K562 (cell line): ENCODE results near the gene GH2. TPM values are rescaled to one million over a fixed set of nuclear protein-coding genes. Genes with fewer than 3 reads are reported as not detected.

ENCODE experiments used
- ATAC-seq: fragments of 200-7000 bp; cut with Tn5 transposase; 3 replicates; pipeline ENCODE4 v1.9.1; 2020; ENCODE audit warnings: moderate library complexity
- BruUV-seq: library from RNA; stranded (reverse); fragments of 400-500 nt; replicated peaks from 2 replicates; lab custom pipeline; 2021; lab: Mats Ljungman, UMichigan
- CTCF ChIA-PET: fragments of 300-600 bp; formaldehyde crosslinking; extraction: SDS; loops from one replicate; lab custom pipeline; 2021; ENCODE audit warnings: low intra/inter-chr PET ratio; lab: Yijun Ruan, JAX
- POLR2A ChIA-PET: fragments of 300-600, 350-650 bp; sonication (Branson Sonifier 250); formaldehyde crosslinking; extraction: SDS; loops from one replicate; lab custom pipeline; 2021; ENCODE audit warnings: antibody characterized with exemption, inconsistent platforms; lab: Yijun Ruan, JAX
- DNase-seq, 4 experiments: peaks; one replicate each; pipeline versions ENCODE4 v3.0.0 to v3.0.0-alpha.2; 2011 to 2018; ENCODE audit warnings: low spot score in 3 of 4, mixed read lengths in 3 of 4; ENCODE audit errors: extremely low read depth in 1 of 4
- FAIRE-seq: peaks from 2 replicates; lab custom pipeline; 2011; peaks lifted over from hg19 to GRCh38; lab: Jason Lieb, UNC
- H2AFZ ChIP-seq: 2 replicates; pipeline ENCODE4 v1.6.0; 2011; ENCODE audit warnings: low read depth, low read length, control low read depth, inconsistent platforms
- H3K27ac ChIP-seq: fragments of 200-600 bp; 3 replicates; pipeline ENCODE4 v1.8.0; 2011; ENCODE audit warnings: low read depth, mild to moderate bottlenecking, control low read depth, inconsistent platforms, low read length, moderate library complexity, mixed read lengths; ENCODE audit errors: extremely low read depth
- H3K27me3 ChIP-seq, 2 experiments: fragments of 300-600 bp in 1 of 2; 2 replicates in 1 of 2; 3 replicates in 1 of 2; pipeline versions ENCODE4 v1.6.0 to v1.8.0; 2011; ENCODE audit warnings: inconsistent platforms in 2 of 2, low read length in 2 of 2, mild to moderate bottlenecking in 1 of 2, mixed read lengths in 1 of 2, moderate library complexity in 1 of 2; ENCODE audit not compliant: control insufficient read depth in 2 of 2, insufficient read depth in 2 of 2
- H3K36me3 ChIP-seq: fragments of 300-600 bp; 3 replicates; pipeline ENCODE4 v1.8.0; 2011; ENCODE audit warnings: mild to moderate bottlenecking, low read length, inconsistent platforms; ENCODE audit not compliant: control insufficient read depth, insufficient read depth
- H3K4me1 ChIP-seq, 2 experiments: fragments of 200-600 bp in 1 of 2; replicated peaks in 1 of 2; 2 replicates in 1 of 2; 3 replicates in 1 of 2; pipeline versions ENCODE4 v1.5.1 to v1.8.0; 2011; ENCODE audit warnings: inconsistent platforms in 2 of 2, low read length in 2 of 2, mild to moderate bottlenecking in 1 of 2, mixed read lengths in 1 of 2, moderate library complexity in 1 of 2; ENCODE audit not compliant: control insufficient read depth in 2 of 2, insufficient read depth in 2 of 2
- H3K4me2 ChIP-seq: 2 replicates; pipeline ENCODE4 v1.6.1; 2011; ENCODE audit warnings: low read length, control low read depth, inconsistent platforms, mixed read lengths; ENCODE audit not compliant: insufficient read depth
- H3K4me3 ChIP-seq: fragments of 200-600 bp; sonication (generic), shearing (Covaris generic); 2 replicates; pipeline ENCODE4 v1.5.1; 2016; ENCODE audit warnings: control low read depth, inconsistent platforms
- H3K79me2 ChIP-seq: fragments of 200-600 bp; 3 replicates; pipeline ENCODE4 v1.8.0; 2011; ENCODE audit warnings: low read length, inconsistent platforms; ENCODE audit not compliant: control insufficient read depth, insufficient read depth
- H3K9ac ChIP-seq, 2 experiments: 2 replicates each; pipeline versions ENCODE4 v1.6.0 to v1.6.1; 2011; ENCODE audit warnings: low read depth in 2 of 2, low read length in 2 of 2, control low read depth in 1 of 2, inconsistent platforms in 1 of 2, mild to moderate bottlenecking in 1 of 2, mixed read lengths in 1 of 2; ENCODE audit not compliant: insufficient read depth in 1 of 2
- H3K9me1 ChIP-seq: one replicate; pipeline ENCODE4 v1.6.0; 2011; ENCODE audit warnings: inconsistent platforms, mild to moderate bottlenecking, low read length, moderate library complexity; ENCODE audit not compliant: control insufficient read depth, insufficient read depth
- H3K9me3 ChIP-seq: replicated peaks from 2 replicates; pipeline ENCODE4 v1.5.1; 2011; ENCODE audit warnings: low read depth, low read length, inconsistent platforms; ENCODE audit not compliant: control insufficient read depth, insufficient read depth
- H4K20me1 ChIP-seq: replicated peaks from 2 replicates; pipeline ENCODE4 v1.6.1; 2011; ENCODE audit warnings: low read length, inconsistent platforms, mixed read lengths; ENCODE audit not compliant: control insufficient read depth, insufficient read depth
- E2F4 ChIP-seq: sonication (generic); formaldehyde crosslinking; IDR thresholded peaks from 2 replicates; pipeline ENCODE4 v1.8.0; 2022; ENCODE audit warnings: mild to moderate bottlenecking, low read depth, missing genetic modification reagents
- NRF1 ChIP-seq, 2 experiments: fragments of 450-650 bp; IDR thresholded peaks in 1 of 2; conservative IDR thresholded peaks in 1 of 2; 2 replicates each; pipeline ENCODE4 v1.6.1; 2014; ENCODE audit warnings: mild to moderate bottlenecking in 2 of 2
- SMARCE1 ChIP-seq: fragments of 450-650 bp; IDR thresholded peaks from 2 replicates; pipeline ENCODE4 v1.7.1; 2016; ENCODE audit warnings: mild to moderate bottlenecking
- SNIP1 ChIP-seq: fragments of 450-650 bp; IDR thresholded peaks from 2 replicates; pipeline ENCODE4 v1.7.1; 2017; ENCODE audit warnings: low read depth, mild to moderate bottlenecking
- ZNF75A ChIP-seq: fragments of 450-650 bp; formaldehyde crosslinking; IDR thresholded peaks from 2 replicates; pipeline ENCODE4 v1.4.0; 2020; ENCODE audit warnings: mild to moderate bottlenecking
- WGBS: fragments of 100-300 bp; shearing (Covaris generic); methylation state at CpG from one replicate; pipeline ENCODE4 v1.1.6; 2016; ENCODE audit warnings: low coverage, mixed read lengths; ENCODE audit not compliant: insufficient coverage; ENCODE audit errors: missing lambda C conversion rate; 5-methylcytosine and 5-hydroxymethylcytosine counted together
- in situ Hi-C: fragments of 300-500 bp; cut with MboI; formaldehyde crosslinking; loops from 4 replicates; pipeline ENCODE4 v1.15.0; 2018; ENCODE audit warnings: inconsistent platforms, mixed read lengths
- intact Hi-C: fragments of 100-400 bp; cut with micrococcal nuclease; formaldehyde crosslinking; loops from 2 replicates; pipeline ENCODE4 v1.14.2; 2022
- polyA plus RNA-seq, 8 experiments: library from polyadenylated mRNA; depleted of rRNA in 4 of 8; stranded (reverse) in 5 of 8; unstranded in 3 of 8; fragments of >200 nt; fragmentation: Nextera tagmentation in 2 of 8; fragmentation: Illumina TruSeq in 1 of 8; extraction: Ambion mirVana in 2 of 8; extraction: Trizol in 1 of 8; gene quantifications; 2 replicates each; pipeline versions ENCODE4 v1.2.1 to v1.2.3, GENCODE V29; 2011 to 2014; ENCODE audit warnings: inconsistent platforms in 1 of 8, missing spikeins in 1 of 8
- total RNA-seq, 7 experiments: library from RNA; depleted of rRNA in 6 of 7; stranded (reverse); fragments of >200 nt in 6 of 7; fragmentation: Illumina TruSeq in 2 of 7; extraction: Trizol in 2 of 7; gene quantifications; 2 replicates each; pipeline versions ENCODE4 v1.2.1 to v1.2.3, GENCODE V29; 2011 to 2021; ENCODE audit warnings: low replicate concordance in 1 of 7
- TF ChIP-seq, protein P1 (sequence below): fragments of 200-600 bp; sonication (generic); IDR thresholded peaks from one replicate; pipeline ENCODE4 v1.6.1; 2012; ENCODE audit warnings: mild to moderate bottlenecking, low read depth, low read length, inconsistent platforms

Gene GH2
- total and polyA plus RNA-seq, 9 of the 15 experiments (the other 6 are each of a cell fraction or from before 2014, with no cell fraction given): not detected

GRCh38 chr17:63835167-63835720, 46.5 kb downstream of the GH2 start:
- no peaks in the 10 kb centered on the region for H3K9me1 ChIP-seq
- in situ Hi-C loops: loop anchor here (25.0 kb wide), 1 partner anchor 398 kb away; the partner anchor contains the start of gene CYB561
- TF ChIP-seq, protein P1, sequence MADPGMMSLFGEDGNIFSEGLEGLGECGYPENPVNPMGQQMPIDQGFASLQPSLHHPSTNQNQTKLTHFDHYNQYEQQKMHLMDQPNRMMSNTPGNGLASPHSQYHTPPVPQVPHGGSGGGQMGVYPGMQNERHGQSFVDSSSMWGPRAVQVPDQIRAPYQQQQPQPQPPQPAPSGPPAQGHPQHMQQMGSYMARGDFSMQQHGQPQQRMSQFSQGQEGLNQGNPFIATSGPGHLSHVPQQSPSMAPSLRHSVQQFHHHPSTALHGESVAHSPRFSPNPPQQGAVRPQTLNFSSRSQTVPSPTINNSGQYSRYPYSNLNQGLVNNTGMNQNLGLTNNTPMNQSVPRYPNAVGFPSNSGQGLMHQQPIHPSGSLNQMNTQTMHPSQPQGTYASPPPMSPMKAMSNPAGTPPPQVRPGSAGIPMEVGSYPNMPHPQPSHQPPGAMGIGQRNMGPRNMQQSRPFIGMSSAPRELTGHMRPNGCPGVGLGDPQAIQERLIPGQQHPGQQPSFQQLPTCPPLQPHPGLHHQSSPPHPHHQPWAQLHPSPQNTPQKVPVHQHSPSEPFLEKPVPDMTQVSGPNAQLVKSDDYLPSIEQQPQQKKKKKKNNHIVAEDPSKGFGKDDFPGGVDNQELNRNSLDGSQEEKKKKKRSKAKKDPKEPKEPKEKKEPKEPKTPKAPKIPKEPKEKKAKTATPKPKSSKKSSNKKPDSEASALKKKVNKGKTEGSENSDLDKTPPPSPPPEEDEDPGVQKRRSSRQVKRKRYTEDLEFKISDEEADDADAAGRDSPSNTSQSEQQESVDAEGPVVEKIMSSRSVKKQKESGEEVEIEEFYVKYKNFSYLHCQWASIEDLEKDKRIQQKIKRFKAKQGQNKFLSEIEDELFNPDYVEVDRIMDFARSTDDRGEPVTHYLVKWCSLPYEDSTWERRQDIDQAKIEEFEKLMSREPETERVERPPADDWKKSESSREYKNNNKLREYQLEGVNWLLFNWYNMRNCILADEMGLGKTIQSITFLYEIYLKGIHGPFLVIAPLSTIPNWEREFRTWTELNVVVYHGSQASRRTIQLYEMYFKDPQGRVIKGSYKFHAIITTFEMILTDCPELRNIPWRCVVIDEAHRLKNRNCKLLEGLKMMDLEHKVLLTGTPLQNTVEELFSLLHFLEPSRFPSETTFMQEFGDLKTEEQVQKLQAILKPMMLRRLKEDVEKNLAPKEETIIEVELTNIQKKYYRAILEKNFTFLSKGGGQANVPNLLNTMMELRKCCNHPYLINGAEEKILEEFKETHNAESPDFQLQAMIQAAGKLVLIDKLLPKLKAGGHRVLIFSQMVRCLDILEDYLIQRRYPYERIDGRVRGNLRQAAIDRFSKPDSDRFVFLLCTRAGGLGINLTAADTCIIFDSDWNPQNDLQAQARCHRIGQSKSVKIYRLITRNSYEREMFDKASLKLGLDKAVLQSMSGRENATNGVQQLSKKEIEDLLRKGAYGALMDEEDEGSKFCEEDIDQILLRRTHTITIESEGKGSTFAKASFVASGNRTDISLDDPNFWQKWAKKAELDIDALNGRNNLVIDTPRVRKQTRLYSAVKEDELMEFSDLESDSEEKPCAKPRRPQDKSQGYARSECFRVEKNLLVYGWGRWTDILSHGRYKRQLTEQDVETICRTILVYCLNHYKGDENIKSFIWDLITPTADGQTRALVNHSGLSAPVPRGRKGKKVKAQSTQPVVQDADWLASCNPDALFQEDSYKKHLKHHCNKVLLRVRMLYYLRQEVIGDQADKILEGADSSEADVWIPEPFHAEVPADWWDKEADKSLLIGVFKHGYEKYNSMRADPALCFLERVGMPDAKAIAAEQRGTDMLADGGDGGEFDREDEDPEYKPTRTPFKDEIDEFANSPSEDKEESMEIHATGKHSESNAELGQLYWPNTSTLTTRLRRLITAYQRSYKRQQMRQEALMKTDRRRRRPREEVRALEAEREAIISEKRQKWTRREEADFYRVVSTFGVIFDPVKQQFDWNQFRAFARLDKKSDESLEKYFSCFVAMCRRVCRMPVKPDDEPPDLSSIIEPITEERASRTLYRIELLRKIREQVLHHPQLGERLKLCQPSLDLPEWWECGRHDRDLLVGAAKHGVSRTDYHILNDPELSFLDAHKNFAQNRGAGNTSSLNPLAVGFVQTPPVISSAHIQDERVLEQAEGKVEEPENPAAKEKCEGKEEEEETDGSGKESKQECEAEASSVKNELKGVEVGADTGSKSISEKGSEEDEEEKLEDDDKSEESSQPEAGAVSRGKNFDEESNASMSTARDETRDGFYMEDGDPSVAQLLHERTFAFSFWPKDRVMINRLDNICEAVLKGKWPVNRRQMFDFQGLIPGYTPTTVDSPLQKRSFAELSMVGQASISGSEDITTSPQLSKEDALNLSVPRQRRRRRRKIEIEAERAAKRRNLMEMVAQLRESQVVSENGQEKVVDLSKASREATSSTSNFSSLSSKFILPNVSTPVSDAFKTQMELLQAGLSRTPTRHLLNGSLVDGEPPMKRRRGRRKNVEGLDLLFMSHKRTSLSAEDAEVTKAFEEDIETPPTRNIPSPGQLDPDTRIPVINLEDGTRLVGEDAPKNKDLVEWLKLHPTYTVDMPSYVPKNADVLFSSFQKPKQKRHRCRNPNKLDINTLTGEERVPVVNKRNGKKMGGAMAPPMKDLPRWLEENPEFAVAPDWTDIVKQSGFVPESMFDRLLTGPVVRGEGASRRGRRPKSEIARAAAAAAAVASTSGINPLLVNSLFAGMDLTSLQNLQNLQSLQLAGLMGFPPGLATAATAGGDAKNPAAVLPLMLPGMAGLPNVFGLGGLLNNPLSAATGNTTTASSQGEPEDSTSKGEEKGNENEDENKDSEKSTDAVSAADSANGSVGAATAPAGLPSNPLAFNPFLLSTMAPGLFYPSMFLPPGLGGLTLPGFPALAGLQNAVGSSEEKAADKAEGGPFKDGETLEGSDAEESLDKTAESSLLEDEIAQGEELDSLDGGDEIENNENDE: no peak
- TF ChIP-seq SMARCE1: no peak
- no peak for TF ChIP-seq NRF1 (conservative IDR thresholded peaks at IDR 0.05 in 1 of 2, IDR thresholded peaks at IDR 0.05 in 1 of 2)
- no peak for TF ChIP-seq ZNF75A (CRISPR knock-in tag)
- no peak for TF ChIP-seq SNIP1
- no peak for TF ChIP-seq E2F4 (CRISPR knock-in tag)

More at GRCh38 chr17:63835167-63835720, 46.5 kb downstream of the GH2 start:
- no peak overlapping the region for H3K9ac ChIP-seq
- no peak overlapping the region for H3K4me2 ChIP-seq
- no peak overlapping the region for H3K4me3 ChIP-seq
- H3K9me3 ChIP-seq: no peaks in the 10 kb centered on the region
- ChIA-PET POLR2A (interaction anchor here (2.2 kb wide), 1 partner anchor 9 kb away, joined by 6 read pairs; the partner anchor contains the start of gene PSMC5), CTCF (interaction anchor here (1.1 to 2.4 kb wide), 3 partner anchors 137 to 410 kb away, joined by 3 to 7 read pairs (median 3); no protein-coding TSS in a partner anchor)
- no peak for DNase-seq
- H3K36me3 ChIP-seq: peaks cover 83% of the 10 kb centered on the region
- intact Hi-C loops: loop anchor here (10.0 kb wide), 1 partner anchor 140 kb away; no protein-coding TSS in a partner anchor
- FAIRE-seq: no peak
- BruUV-seq: no TSS peak
- H4K20me1 ChIP-seq: no peaks in the 10 kb centered on the region
- H3K79me2 ChIP-seq: peaks cover 32% of the 10 kb centered on the region
- no peak overlapping the region for H2AFZ ChIP-seq
- no peak for ATAC-seq
- WGBS: 83% methylated on average over 8 of the region's 9 CpGs
- no peak overlapping the region for H3K27ac ChIP-seq
- H3K27me3 ChIP-seq: no peaks in the 10 kb centered on the region
- H3K4me1 ChIP-seq: peaks cover 3 to 30% of the 10 kb centered on the region in 2 experiments; a peak in 4 of 5 replicates
